ENCODE results near the gene TBC1D22B. TPM values are rescaled to one million over a fixed set of nuclear protein-coding genes. Genes with fewer than 3 reads are reported as not detected.

TBC1D22B gene
- total RNA-seq, 1 experiment from 2014 or later, result 12.9 TPM

GRCh38 chr6:37366910-37367309 is 109.3 kb downstream of the TBC1D22B start:
- Mint-ChIP-seq H3K9me3 (no peaks in the 10 kb centered on the region), H3K4me3 (no peak overlapping the region), H3K4me1 (no peaks in the 10 kb centered on the region), H3K27ac (0 out of 7 replicates have a peak overlapping the region, but pooled peaks of 1 of the 3 experiments have one; percentile 53), H3K36me3 (ENCODE audit: insufficient read depth in 1 of 3, low read depth in 3 of 3) (peaks cover 8 to 50% (median 32%) of the 10 kb centered on the region in 3 experiments; a peak in 6 of 7 replicates), H3K27me3 (ENCODE audit: low read depth) (no peaks in the 10 kb centered on the region)
- Histone ChIP-seq H4K8ac (replicated peaks; ENCODE audit: insufficient read length, low read depth, low read length) (no peak overlapping the region), H3K18ac (ENCODE audit: insufficient read length, low read depth, low read length) (no peak overlapping the region), H3K27me3 (ENCODE audit: insufficient read depth, low read length) (no peaks in the 10 kb centered on the region), H3K56ac (ENCODE audit: insufficient read length, low read depth, low read length) (no peak overlapping the region), H2BK5ac (ENCODE audit: insufficient read length, low read length) (no peak overlapping the region), H3T11ph (ENCODE audit: low read length) (no peak overlapping the region), H3K9me3 (ENCODE audit: control insufficient read depth, low read depth, low read length) (no peaks in the 10 kb centered on the region), H3K79me1 (ENCODE audit: insufficient read depth, low read depth, low read length, poor library complexity, severe bottlenecking) (no peaks in the 10 kb centered on the region), H3K4me1 (ENCODE audit: insufficient read depth, low read length) (no peaks in the 10 kb centered on the region), H2BK12ac (ENCODE audit: insufficient read length, low read depth, low read length) (no peak overlapping the region), H3K14ac (ENCODE audit: insufficient read depth, low read length) (no peak overlapping the region), H3K23ac (ENCODE audit: insufficient read length, low read depth, low read length) (no peak overlapping the region), H3K23me2 (ENCODE audit: insufficient read length, low read depth, low read length, poor library complexity, severe bottlenecking) (no peaks in the 10 kb centered on the region), H4K91ac (ENCODE audit: insufficient read length, low read depth, low read length) (no peak overlapping the region), H4K5ac (ENCODE audit: insufficient read length, low read depth, low read length) (no peak overlapping the region), H4K20me1 (ENCODE audit: control insufficient read depth, insufficient read depth, insufficient read length) (no peaks in the 10 kb centered on the region), H2AK5ac (ENCODE audit: insufficient read length, low read length) (no peak overlapping the region), H3K4me2 (ENCODE audit: insufficient read depth, insufficient read length, low read length) (no peak overlapping the region), H2AFZ (ENCODE audit: low read length) (no peak overlapping the region), H2BK20ac (ENCODE audit: low read depth, low read length, poor library complexity, severe bottlenecking) (no peak overlapping the region), H3K4ac (ENCODE audit: low read depth, low read length) (no peak overlapping the region), H3K27ac (ENCODE audit: insufficient read length, low read depth, low read length) (no peak overlapping the region), H3K9ac (ENCODE audit: extremely low read depth, insufficient read length, low read length) (no peak overlapping the region), H3K79me2 (ENCODE audit: insufficient read depth, low read length) (no peaks in the 10 kb centered on the region), H2BK15ac (ENCODE audit: low read depth, low read length) (no peak overlapping the region), H2BK120ac (ENCODE audit: low read depth, low read length, poor library complexity, severe bottlenecking) (no peak overlapping the region)
- WGBS (ENCODE audit: extremely low coverage, insufficient read length, low lambda C conversion rate), result no CpG with 5 or more reads among the region's 3 CpGs
- TF ChIP-seq CTCF (conservative IDR thresholded peaks at IDR 0.05), result no peak
- no peak for DNase-seq
